Measurements from ENCODE around the gene FASN. TPM values are rescaled to one million over a fixed set of nuclear protein-coding genes. Genes with fewer than 3 reads are reported as not detected.
A peak's percentile ranks its signal among the peaks of the same experiment; 100 is the strongest.

The FASN gene
- total and polyA plus RNA-seq, 2 of the 13 experiments (the other 11 are each of a cell fraction or from before 2014, with no cell fraction given) = 51.7 to 101 TPM

DNA sequence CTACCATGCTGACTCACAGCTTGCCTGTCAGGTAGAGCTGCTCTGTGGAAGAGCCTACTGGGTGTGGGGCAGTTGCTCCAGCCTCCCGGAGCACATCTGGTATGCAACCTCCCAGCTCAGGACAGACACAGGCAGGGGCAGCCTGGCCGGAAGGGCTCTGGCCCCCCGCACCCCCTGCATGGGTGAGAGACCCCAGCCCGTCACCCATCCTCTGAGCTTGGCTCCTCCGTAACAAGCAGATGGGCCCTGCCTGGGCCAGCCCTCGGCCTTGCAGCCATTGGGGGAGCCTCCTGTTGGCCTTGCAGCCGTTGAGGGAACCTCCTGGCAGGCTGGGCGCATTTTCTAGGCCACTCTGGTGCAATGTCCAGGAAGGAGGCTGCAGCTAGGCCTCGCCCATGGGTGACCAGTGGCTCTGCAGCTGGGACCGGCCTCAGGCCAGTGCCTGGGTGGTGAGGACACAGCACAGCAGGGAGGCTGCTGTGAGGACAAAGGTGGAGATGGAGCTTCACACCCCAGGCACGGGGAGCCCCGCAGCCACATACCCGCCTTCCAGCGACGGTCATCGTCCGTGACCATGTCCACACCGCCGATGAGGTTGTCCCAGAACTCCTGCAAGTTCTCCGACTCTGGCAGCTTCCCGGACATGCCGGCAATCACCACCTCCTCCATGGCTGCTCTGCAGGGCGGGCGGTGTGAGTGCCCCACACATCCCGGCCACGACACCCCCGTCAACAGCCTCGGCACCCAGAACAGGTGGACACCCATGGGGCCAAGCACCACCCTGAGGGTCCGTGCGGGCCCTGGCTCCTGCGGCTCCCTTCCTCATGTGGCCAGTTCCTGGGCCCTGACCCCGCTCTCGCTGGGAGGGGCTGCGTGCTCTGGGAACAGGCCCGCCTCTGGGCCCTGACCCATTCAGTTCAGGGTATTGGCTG is 2.0 kb downstream of the FASN start (continued):
- TF ChIP-seq, protein P1, sequence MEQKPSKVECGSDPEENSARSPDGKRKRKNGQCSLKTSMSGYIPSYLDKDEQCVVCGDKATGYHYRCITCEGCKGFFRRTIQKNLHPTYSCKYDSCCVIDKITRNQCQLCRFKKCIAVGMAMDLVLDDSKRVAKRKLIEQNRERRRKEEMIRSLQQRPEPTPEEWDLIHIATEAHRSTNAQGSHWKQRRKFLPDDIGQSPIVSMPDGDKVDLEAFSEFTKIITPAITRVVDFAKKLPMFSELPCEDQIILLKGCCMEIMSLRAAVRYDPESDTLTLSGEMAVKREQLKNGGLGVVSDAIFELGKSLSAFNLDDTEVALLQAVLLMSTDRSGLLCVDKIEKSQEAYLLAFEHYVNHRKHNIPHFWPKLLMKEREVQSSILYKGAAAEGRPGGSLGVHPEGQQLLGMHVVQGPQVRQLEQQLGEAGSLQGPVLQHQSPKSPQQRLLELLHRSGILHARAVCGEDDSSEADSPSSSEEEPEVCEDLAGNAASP (CRISPR knock-in tag; IDR thresholded peaks at IDR 0.05; ENCODE audit: borderline replicate concordance) = no peak
- TF ChIP-seq, protein P2, sequence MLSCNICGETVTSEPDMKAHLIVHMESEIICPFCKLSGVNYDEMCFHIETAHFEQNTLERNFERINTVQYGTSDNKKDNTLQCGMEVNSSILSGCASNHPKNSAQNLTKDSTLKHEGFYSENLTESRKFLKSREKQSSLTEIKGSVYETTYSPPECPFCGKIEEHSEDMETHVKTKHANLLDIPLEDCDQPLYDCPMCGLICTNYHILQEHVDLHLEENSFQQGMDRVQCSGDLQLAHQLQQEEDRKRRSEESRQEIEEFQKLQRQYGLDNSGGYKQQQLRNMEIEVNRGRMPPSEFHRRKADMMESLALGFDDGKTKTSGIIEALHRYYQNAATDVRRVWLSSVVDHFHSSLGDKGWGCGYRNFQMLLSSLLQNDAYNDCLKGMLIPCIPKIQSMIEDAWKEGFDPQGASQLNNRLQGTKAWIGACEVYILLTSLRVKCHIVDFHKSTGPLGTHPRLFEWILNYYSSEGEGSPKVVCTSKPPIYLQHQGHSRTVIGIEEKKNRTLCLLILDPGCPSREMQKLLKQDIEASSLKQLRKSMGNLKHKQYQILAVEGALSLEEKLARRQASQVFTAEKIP (CRISPR knock-in tag; IDR thresholded peaks at IDR 0.05; ENCODE audit: borderline replicate concordance) = no peak
- no peak for TF ChIP-seq ZNF331 (CRISPR knock-in tag; IDR thresholded peaks at IDR 0.05)
- TF ChIP-seq, protein P3, sequence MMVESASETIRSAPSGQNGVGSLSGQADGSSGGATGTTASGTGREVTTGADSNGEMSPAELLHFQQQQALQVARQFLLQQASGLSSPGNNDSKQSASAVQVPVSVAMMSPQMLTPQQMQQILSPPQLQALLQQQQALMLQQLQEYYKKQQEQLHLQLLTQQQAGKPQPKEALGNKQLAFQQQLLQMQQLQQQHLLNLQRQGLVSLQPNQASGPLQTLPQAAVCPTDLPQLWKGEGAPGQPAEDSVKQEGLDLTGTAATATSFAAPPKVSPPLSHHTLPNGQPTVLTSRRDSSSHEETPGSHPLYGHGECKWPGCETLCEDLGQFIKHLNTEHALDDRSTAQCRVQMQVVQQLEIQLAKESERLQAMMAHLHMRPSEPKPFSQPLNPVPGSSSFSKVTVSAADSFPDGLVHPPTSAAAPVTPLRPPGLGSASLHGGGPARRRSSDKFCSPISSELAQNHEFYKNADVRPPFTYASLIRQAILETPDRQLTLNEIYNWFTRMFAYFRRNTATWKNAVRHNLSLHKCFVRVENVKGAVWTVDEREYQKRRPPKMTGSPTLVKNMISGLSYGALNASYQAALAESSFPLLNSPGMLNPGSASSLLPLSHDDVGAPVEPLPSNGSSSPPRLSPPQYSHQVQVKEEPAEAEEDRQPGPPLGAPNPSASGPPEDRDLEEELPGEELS (CRISPR knock-in tag; IDR thresholded peaks at IDR 0.05) = no peak
- TF ChIP-seq THYN1 (CRISPR knock-in tag; IDR thresholded peaks at IDR 0.05; ENCODE audit: borderline replicate concordance, low read depth) = no peak
- TF ChIP-seq KMT2A (CRISPR knock-in tag; IDR thresholded peaks at IDR 0.05) = no peak
- no peak for TF ChIP-seq ZSCAN22 (CRISPR knock-in tag; IDR thresholded peaks at IDR 0.05)
- TF ChIP-seq, protein P4, sequence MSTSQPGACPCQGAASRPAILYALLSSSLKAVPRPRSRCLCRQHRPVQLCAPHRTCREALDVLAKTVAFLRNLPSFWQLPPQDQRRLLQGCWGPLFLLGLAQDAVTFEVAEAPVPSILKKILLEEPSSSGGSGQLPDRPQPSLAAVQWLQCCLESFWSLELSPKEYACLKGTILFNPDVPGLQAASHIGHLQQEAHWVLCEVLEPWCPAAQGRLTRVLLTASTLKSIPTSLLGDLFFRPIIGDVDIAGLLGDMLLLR (CRISPR knock-in tag; IDR thresholded peaks at IDR 0.05) = peak; percentile 38; the same call in 1 of the 2 replicates
- no peak for TF ChIP-seq HOXA5 (CRISPR knock-in tag; IDR thresholded peaks at IDR 0.05)
- TF ChIP-seq, protein P5, sequence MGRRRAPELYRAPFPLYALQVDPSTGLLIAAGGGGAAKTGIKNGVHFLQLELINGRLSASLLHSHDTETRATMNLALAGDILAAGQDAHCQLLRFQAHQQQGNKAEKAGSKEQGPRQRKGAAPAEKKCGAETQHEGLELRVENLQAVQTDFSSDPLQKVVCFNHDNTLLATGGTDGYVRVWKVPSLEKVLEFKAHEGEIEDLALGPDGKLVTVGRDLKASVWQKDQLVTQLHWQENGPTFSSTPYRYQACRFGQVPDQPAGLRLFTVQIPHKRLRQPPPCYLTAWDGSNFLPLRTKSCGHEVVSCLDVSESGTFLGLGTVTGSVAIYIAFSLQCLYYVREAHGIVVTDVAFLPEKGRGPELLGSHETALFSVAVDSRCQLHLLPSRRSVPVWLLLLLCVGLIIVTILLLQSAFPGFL (CRISPR knock-in tag; IDR thresholded peaks at IDR 0.05) = no peak
- TF ChIP-seq HMGA1 (CRISPR knock-in tag; conservative IDR thresholded peaks at IDR 0.05) = no peak
- no peak for TF ChIP-seq ZNF24 (IDR thresholded peaks at IDR 0.05)
- TF ChIP-seq CHD4 (IDR thresholded peaks at IDR 0.05; ENCODE audit: borderline replicate concordance, low read length) = no peak
- no peak for TF ChIP-seq RFX5 (IDR thresholded peaks at IDR 0.05; ENCODE audit: low read depth, low read length)
- no peak for TF ChIP-seq TSC22D2 (CRISPR knock-in tag; IDR thresholded peaks at IDR 0.05; ENCODE audit: borderline replicate concordance)
- TF ChIP-seq PCBP1 (IDR thresholded peaks at IDR 0.05; ENCODE audit: borderline replicate concordance, low read depth, low read length) = peak; percentile 2; the same call in 1 of the 2 replicates
- TF ChIP-seq SNAPC2 (CRISPR knock-in tag; IDR thresholded peaks at IDR 0.05) = no peak

All from HepG2 (cell line).